Pancreas (tissue), 10 donors: ENCODE results near the gene CTU1. TPM values are rescaled to one million over a fixed set of nuclear protein-coding genes. Genes with fewer than 3 reads are reported as not detected.

Experiments
- ATAC-seq, 4 donors: fragments of 200-7000 bp; cut with Tn5 transposase; one replicate each; pipeline versions ENCODE4 v1.8.0 to v1.9.1; 2020; ENCODE audit warnings: mild to moderate bottlenecking in 4 of 4, moderate library complexity in 4 of 4
- DNase-seq, 6 donors: peaks; one replicate each; pipeline ENCODE4 v3.0.0-alpha.2; 2020
- FAIRE-seq: peaks from 2 replicates; lab custom pipeline; 2012; peaks lifted over from hg19 to GRCh38; lab: Jason Lieb, UNC
- H3K27ac ChIP-seq, 4 donors: fragments of 200-600 bp; sonication (generic); 1 replicate in 3 of 4; 2 replicates in 1 of 4; pipeline versions ENCODE4 v1.5.0 to v1.8.0; 2020
- H3K27me3 ChIP-seq, 4 donors: fragments of 200-600 bp; one replicate each; pipeline ENCODE4 v1.8.0; 2021
- H3K36me3 ChIP-seq, 3 donors: fragments of 200-600 bp; sonication (generic) in 1 of 3; one replicate each; pipeline versions ENCODE4 v1.5.0 to v1.8.0; 2020 to 2021
- H3K4me1 ChIP-seq, 3 donors: fragments of 200-600 bp; one replicate each; pipeline ENCODE4 v1.8.0; 2021
- H3K4me3 ChIP-seq, 4 donors: fragments of 200-600 bp; sonication (generic) in 2 of 4; one replicate each; pipeline versions ENCODE4 v1.5.0 to v1.8.0; 2020 to 2021
- H3K9me3 ChIP-seq, 4 donors: fragments of 200-600 bp; one replicate each; pipeline ENCODE4 v1.8.0; 2021
- CTCF ChIP-seq, 4 donors: fragments of 200-600 bp; sonication (generic) in 3 of 4; IDR thresholded peaks; one replicate each; pipeline versions ENCODE4 v1.5.0 to v1.8.0; 2021; ENCODE audit warnings: antibody characterized with exemption in 4 of 4
- WGBS, 2 donors: extraction: QIAGEN DNeasy Blood & Tissue Kit; methylation state at CpG; one replicate each; pipeline ENCODE4 v1.1.7; 2013; 5-methylcytosine and 5-hydroxymethylcytosine counted together
- intact Hi-C, 3 donors: fragments of 100-400 bp; cut with DNase I; formaldehyde crosslinking; loops; one replicate each; pipeline versions ENCODE4 v1.11.1 to v1.14.2; 2022
- polyA plus RNA-seq, 2 donors: library from polyadenylated mRNA; stranded (reverse); fragments of 200-250 nt; gene quantifications; one replicate each; pipeline ENCODE4 v1.2.3, GENCODE V29; 2013
- total RNA-seq, 6 donors: library from RNA; stranded (reverse); fragmentation: NEBNext Ultra II Directional in 4 of 6; extraction: Animal tissue kit (Norgen Biotek cat#: 25700) in 4 of 6; gene quantifications; one replicate each; pipeline versions ENCODE4 v1.2.1 to v1.2.4, GENCODE V29; 2021 to 2023
- donor health status: healthy with polysubstance abuse.
- donor health status: DM: no; HTN: no; CAD: no; lungs with moderate emphysema.
- donor health status: DM: no; HTN: no; CAD: no.
- donor health status: control.
- donor health status: control.
- donor health status: Bipolar disorder and iron deficiency.
- donor health status: DM: yes; HTN: yes; CAD: no.
- donor health status: DM: no; HTN: no; CAD: no.
- donor health status: DM: no; HTN: no; CAD: no.
- donor health status: DM: yes; HTN: yes; CAD: no.

Gene CTU1
- total and polyA plus RNA-seq, 8 donors: 1.4 to 8.2 (median 3.7) TPM

GRCh38 chr19:51116736-51117286 lies 8.6 kb upstream of the CTU1 start:
- intact Hi-C loops: no loop called here
- ATAC-seq (no peak), DNase-seq (no peak), FAIRE-seq (no peak)
- no peak for TF ChIP-seq CTCF (IDR thresholded peaks at IDR 0.05)
- H3K9me3 ChIP-seq: no peaks in the 10 kb centered on the region
- H3K4me1 ChIP-seq: no peaks in the 10 kb centered on the region
- H3K4me3 ChIP-seq: no peak overlapping the region
- H3K36me3 ChIP-seq: no peaks in the 10 kb centered on the region
- no peak overlapping the region for H3K27ac ChIP-seq
- WGBS, 2 donors: 57 to 62% methylated on average over 6 of the region's 6 CpGs
- H3K27me3 ChIP-seq: no peaks in the 10 kb centered on the region

GRCh38 chr19:51114087-51114729 lies 6.0 kb upstream of the CTU1 start:
- Histone ChIP-seq H3K27ac (no peak overlapping the region), H3K36me3 (no peaks in the 10 kb centered on the region), H3K27me3 (no peaks in the 10 kb centered on the region), H3K9me3 (no peaks in the 10 kb centered on the region), H3K4me1 (no peaks in the 10 kb centered on the region), H3K4me3 (no peak overlapping the region)
- 59 to 72% methylated on average over 6 of the region's 6 CpGs for WGBS, 2 donors
- ATAC-seq (no peak), DNase-seq (no peak), FAIRE-seq (no peak)
- intact Hi-C loops: no loop called here
- TF ChIP-seq CTCF (IDR thresholded peaks at IDR 0.05): no peak

- H3K27ac ChIP-seq: no peak overlapping the region
- 29 to 32% methylated on average over 6 of the region's 6 CpGs for WGBS, 2 donors
- no peaks in the 10 kb centered on the region for H3K36me3 ChIP-seq
- H3K27me3 ChIP-seq: no peaks in the 10 kb centered on the region
- no peaks in the 10 kb centered on the region for H3K9me3 ChIP-seq
- FAIRE-seq (no peak), ATAC-seq (no peak), DNase-seq (no peak)
- no peak overlapping the region for H3K4me3 ChIP-seq
- intact Hi-C loops: no loop called here
- no peak for TF ChIP-seq CTCF (IDR thresholded peaks at IDR 0.05)
- peaks cover 3 to 11% (median 6%) of the 10 kb centered on the region in 3 donors for H3K4me1 ChIP-seq
Measured at GRCh38 chr19:51111606-51112005, 3.4 kb upstream of the CTU1 start.

GRCh38 chr19:51110666-51110971 lies 2.4 kb upstream of the CTU1 start:
- no peaks in the 10 kb centered on the region for H3K36me3 ChIP-seq
- H3K27ac ChIP-seq: no peak overlapping the region
- 38 to 46% methylated on average over 1 of the region's 1 CpG for WGBS, 2 donors
- no peak for DNase-seq
- TF ChIP-seq CTCF (IDR thresholded peaks at IDR 0.05): no peak
- H3K9me3 ChIP-seq: no peaks in the 10 kb centered on the region
- intact Hi-C loops: no loop called here
- H3K4me1 ChIP-seq: peaks cover 3 to 11% (median 6%) of the 10 kb centered on the region in 3 donors
- no peak for ATAC-seq
- no peak for FAIRE-seq
- no peak overlapping the region for H3K4me3 ChIP-seq
- H3K27me3 ChIP-seq: no peaks in the 10 kb centered on the region

GRCh38 chr19:51108805-51109146 lies 567 bp upstream of the CTU1 start:
- no peak for FAIRE-seq
- Histone ChIP-seq H3K4me3 (peak overlapping the region; percentile 23 to 80 (median 64)), H3K9me3 (no peaks in the 10 kb centered on the region), H3K4me1 (peaks cover 3 to 11% (median 6%) of the 10 kb centered on the region in 3 donors), H3K36me3 (no peaks in the 10 kb centered on the region), H3K27ac (peak overlapping the region in 1 of 4 donors; percentile 51), H3K27me3 (no peaks in the 10 kb centered on the region)
- peak; percentile 32 to 51 (median 47) for ATAC-seq
- 2% methylated on average over 15 of the region's 15 CpGs for whole genome bisulfite sequencing, 2 donors
- no peak for TF ChIP-seq CTCF (IDR thresholded peaks at IDR 0.05)
- intact Hi-C loops: no loop called here
- no peak for DNase-seq
